ENCODE measurements around the gene PDXK. TPM values are rescaled to one million over a fixed set of nuclear protein-coding genes. Genes with fewer than 3 reads are reported as not detected.
A peak's percentile ranks its signal among the peaks of the same experiment; 100 is the strongest.
"Not testable (repeated sequence)": the region's sequence is repeated elsewhere in the genome, so short reads cannot be mapped to it uniquely, and the experiment has no call there.

The PDXK gene
- 80.9 TPM for total RNA-seq
- 10 to 100 TPM; 28.5 to 73.1 (median 36.7) TPM for polyA plus RNA-seq

- H3K4me3 Mint-ChIP-seq = peak within 1 kb of the TSS; percentile 85 to 96 (median 88)
- H3K27me3 ChIP-seq (ENCODE audit: control insufficient read depth, insufficient read depth, low read length) = no peaks in the 10 kb centered on the region
- peak within 1 kb of the TSS; percentile 70 for H3K4me3 ChIP-seq (ENCODE audit: low read depth, low read length)
- peaks cover 2% of the 10 kb centered on the region for H3K36me3 ChIP-seq (ENCODE audit: control insufficient read depth, insufficient read depth, low read length)
- peak within 1 kb of the TSS; percentile 77 for H3K27ac ChIP-seq (ENCODE audit: insufficient read depth, low read length, poor library complexity, severe bottlenecking)
- H3K27ac Mint-ChIP-seq = peak within 1 kb of the TSS; percentile 77 to 90 (median 88)
- H3K9me3 Mint-ChIP-seq = no peaks in the 10 kb centered on the region
- ATAC-seq (ENCODE audit: low read depth in 2 of 2) (peak; percentile 79 to 83), DNase-seq (peak; percentile 71 to 86 (median 82))
- no peaks in the 10 kb centered on the region for H3K36me3 Mint-ChIP-seq
- peaks cover 0 to 33% (median 12%) of the 10 kb centered on the region in 4 donors for H3K4me1 Mint-ChIP-seq
- H3K27me3 Mint-ChIP-seq = peaks cover 10% of the 10 kb centered on the region
- no peaks in the 10 kb centered on the region for H3K9me3 ChIP-seq (ENCODE audit: control insufficient read depth in 2 of 2, low read length in 2 of 2)
- peaks cover 31% of the 10 kb centered on the region for H3K4me1 ChIP-seq (ENCODE audit: control insufficient read depth, insufficient read depth, low read length, poor library complexity, severe bottlenecking)
Measured at GRCh38 chr21:43718872-43719747, at the start of gene PDXK. PDXK (plus strand) TSS chr21:43719129; CDS start chr21:43719295, 166 bp downstream.

- DNase-seq (no peak), ATAC-seq (ENCODE audit: low read depth in 2 of 2) (no peak)
- no peak overlapping the region for H3K4me3 Mint-ChIP-seq
- H3K9me3 Mint-ChIP-seq = peaks cover 0 to 4% (median 0%) of the 10 kb centered on the region in 7 donors
- peaks cover 4 to 27% (median 17%) of the 10 kb centered on the region in 4 donors for H3K4me1 Mint-ChIP-seq
- peaks cover 29% of the 10 kb centered on the region for H3K36me3 Mint-ChIP-seq
- no peak overlapping the region for H3K27ac Mint-ChIP-seq
- no peak overlapping the region for H3K27ac ChIP-seq (ENCODE audit: insufficient read depth, low read length, poor library complexity, severe bottlenecking)
- H3K4me1 ChIP-seq (ENCODE audit: control insufficient read depth, insufficient read depth, low read length, poor library complexity, severe bottlenecking) = peaks cover 4% of the 10 kb centered on the region
- no peaks in the 10 kb centered on the region for H3K27me3 ChIP-seq (ENCODE audit: control insufficient read depth, insufficient read depth, low read length)
- no peak overlapping the region for H3K4me3 ChIP-seq (ENCODE audit: low read depth, low read length)
- no peaks in the 10 kb centered on the region for H3K27me3 Mint-ChIP-seq
- H3K9me3 ChIP-seq (ENCODE audit: control insufficient read depth in 2 of 2, low read length in 2 of 2) = no peaks in the 10 kb centered on the region
- H3K36me3 ChIP-seq (ENCODE audit: control insufficient read depth, insufficient read depth, low read length) = peaks cover 59% of the 10 kb centered on the region
Measured at GRCh38 chr21:43669828-43670605, 48.9 kb upstream of the PDXK start.

GRCh38 chr21:43675871-43676270 lies 43.1 kb upstream of the PDXK start:
- H3K27ac ChIP-seq (ENCODE audit: insufficient read depth, low read length, poor library complexity, severe bottlenecking) = no peak overlapping the region
- no peak overlapping the region for H3K27ac Mint-ChIP-seq
- no peaks in the 10 kb centered on the region for H3K27me3 ChIP-seq (ENCODE audit: control insufficient read depth, insufficient read depth, low read length)
- DNase-seq (no peak), ATAC-seq (ENCODE audit: low read depth in 2 of 2) (no peak)
- H3K36me3 Mint-ChIP-seq = peaks cover 39% of the 10 kb centered on the region
- H3K36me3 ChIP-seq (ENCODE audit: control insufficient read depth, insufficient read depth, low read length) = peaks cover 82% of the 10 kb centered on the region
- H3K27me3 Mint-ChIP-seq = no peaks in the 10 kb centered on the region
- H3K4me3 ChIP-seq (ENCODE audit: low read depth, low read length) = no peak overlapping the region
- H3K4me1 Mint-ChIP-seq = peaks cover 7 to 13% (median 7%) of the 10 kb centered on the region in 4 donors
- no peaks in the 10 kb centered on the region for H3K9me3 Mint-ChIP-seq
- no peaks in the 10 kb centered on the region for H3K9me3 ChIP-seq (ENCODE audit: control insufficient read depth in 2 of 2, low read length in 2 of 2)
- no peaks in the 10 kb centered on the region for H3K4me1 ChIP-seq (ENCODE audit: control insufficient read depth, insufficient read depth, low read length, poor library complexity, severe bottlenecking)
- H3K4me3 Mint-ChIP-seq = no peak overlapping the region

DNA sequence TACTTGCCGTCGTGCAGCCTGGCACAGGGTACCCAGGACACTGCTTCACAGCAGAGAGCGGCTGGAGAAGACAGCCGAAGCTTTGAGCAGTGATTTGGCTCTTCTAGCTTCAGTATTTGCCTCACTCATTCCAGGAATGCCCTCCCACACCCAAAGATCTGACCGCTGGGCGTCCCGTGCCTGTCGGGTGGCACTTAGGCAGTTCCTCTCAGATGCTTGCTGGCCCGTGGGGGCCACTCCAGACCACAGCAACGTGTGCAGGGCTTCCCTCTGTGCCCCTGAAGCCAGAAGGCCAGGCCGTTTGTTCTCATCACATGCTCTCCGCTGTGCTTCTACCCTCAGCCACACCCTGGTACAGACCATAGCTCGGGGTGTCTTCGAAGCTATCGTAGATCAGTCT lies 42.5 kb upstream of the PDXK start:
- Mint-ChIP-seq H3K27ac (no peak overlapping the region), H3K36me3 (peaks cover 39% of the 10 kb centered on the region), H3K4me3 (no peak overlapping the region), H3K27me3 (no peaks in the 10 kb centered on the region), H3K4me1 (peaks cover 7 to 13% (median 7%) of the 10 kb centered on the region in 4 donors), H3K9me3 (no peaks in the 10 kb centered on the region)
- Histone ChIP-seq H3K9me3 (ENCODE audit: control insufficient read depth in 2 of 2, low read length in 2 of 2) (no peaks in the 10 kb centered on the region), H3K4me3 (ENCODE audit: low read depth, low read length) (no peak overlapping the region), H3K27me3 (ENCODE audit: control insufficient read depth, insufficient read depth, low read length) (no peaks in the 10 kb centered on the region), H3K27ac (ENCODE audit: insufficient read depth, low read length, poor library complexity, severe bottlenecking) (no peak overlapping the region), H3K36me3 (ENCODE audit: control insufficient read depth, insufficient read depth, low read length) (peaks cover 80% of the 10 kb centered on the region), H3K4me1 (ENCODE audit: control insufficient read depth, insufficient read depth, low read length, poor library complexity, severe bottlenecking) (no peaks in the 10 kb centered on the region)
- DNase-seq (no peak), ATAC-seq (ENCODE audit: low read depth in 2 of 2) (no peak)

DNA sequence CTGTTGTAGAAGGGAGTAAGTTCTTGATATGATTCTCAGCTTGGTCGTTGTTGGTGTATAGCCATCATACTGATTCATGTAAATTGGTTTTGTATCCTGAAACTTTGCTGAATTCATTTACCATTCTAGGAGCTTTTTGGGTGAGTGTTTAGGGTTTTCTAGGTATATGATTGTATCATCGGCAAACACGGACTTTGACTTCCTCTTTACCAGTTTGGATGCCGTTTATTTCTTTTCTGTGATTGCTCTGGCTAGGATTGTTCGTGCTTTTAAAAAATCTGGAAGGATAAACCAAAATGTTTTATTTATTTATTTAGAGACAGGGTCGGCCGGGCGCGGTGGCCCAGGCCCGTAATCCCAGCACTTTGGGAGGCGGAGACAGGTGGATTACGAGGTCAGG lies 39.0 kb upstream of the PDXK start:
- Mint-ChIP-seq H3K9me3 (no peaks in the 10 kb centered on the region), H3K27ac (peak overlapping the region in 1 of 3 donors; percentile 5), H3K27me3 (no peaks in the 10 kb centered on the region), H3K4me1 (peaks cover 7 to 13% (median 8%) of the 10 kb centered on the region in 4 donors), H3K36me3 (peaks cover 40% of the 10 kb centered on the region), H3K4me3 (no peak overlapping the region)
- ATAC-seq (ENCODE audit: low read depth in 2 of 2) (no peak), DNase-seq (no peak)
- H3K4me3 ChIP-seq (ENCODE audit: low read depth, low read length) = no peak overlapping the region
- H3K36me3 ChIP-seq (ENCODE audit: control insufficient read depth, insufficient read depth, low read length) = peaks cover 82% of the 10 kb centered on the region
- H3K27ac ChIP-seq (ENCODE audit: insufficient read depth, low read length, poor library complexity, severe bottlenecking) = no peak overlapping the region
- H3K9me3 ChIP-seq (ENCODE audit: control insufficient read depth in 2 of 2, low read length in 2 of 2) = no peaks in the 10 kb centered on the region
- no peaks in the 10 kb centered on the region for H3K4me1 ChIP-seq (ENCODE audit: control insufficient read depth, insufficient read depth, low read length, poor library complexity, severe bottlenecking)
- H3K27me3 ChIP-seq (ENCODE audit: control insufficient read depth, insufficient read depth, low read length) = no peaks in the 10 kb centered on the region

DNA sequence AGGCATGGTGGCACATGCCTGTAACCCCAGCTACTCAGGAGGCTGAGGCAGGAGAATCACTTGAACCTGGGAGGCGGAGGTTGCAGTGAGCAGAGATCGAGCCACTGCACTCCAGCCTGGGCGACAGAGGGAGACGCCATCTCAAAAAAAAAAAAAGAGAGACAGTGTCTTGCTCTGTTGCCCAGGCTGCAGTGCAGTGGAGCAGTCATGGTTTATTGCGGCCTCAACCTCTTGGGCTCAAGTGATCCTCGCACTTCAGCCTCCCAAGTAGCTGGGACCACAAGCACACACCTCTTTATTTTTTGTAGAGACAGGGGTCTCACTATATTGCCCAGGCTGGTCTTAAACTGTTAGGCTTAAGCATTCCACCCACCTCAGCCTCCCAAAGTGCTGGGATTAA lies 38.5 kb upstream of the PDXK start:
- not testable (repeated sequence) for H3K9me3 ChIP-seq (ENCODE audit: control insufficient read depth in 2 of 2, low read length in 2 of 2); H3K27me3 Mint-ChIP-seq; ATAC-seq (ENCODE audit: low read depth in 2 of 2); H3K27ac ChIP-seq (ENCODE audit: insufficient read depth, low read length, poor library complexity, severe bottlenecking); H3K27me3 ChIP-seq (ENCODE audit: control insufficient read depth, insufficient read depth, low read length); H3K4me1 ChIP-seq (ENCODE audit: control insufficient read depth, insufficient read depth, low read length, poor library complexity, severe bottlenecking); H3K27ac Mint-ChIP-seq; H3K4me3 Mint-ChIP-seq; DNase-seq; H3K4me3 ChIP-seq (ENCODE audit: low read depth, low read length); H3K9me3 Mint-ChIP-seq
- peaks cover 82% of the 10 kb centered on the region for H3K36me3 ChIP-seq (ENCODE audit: control insufficient read depth, insufficient read depth, low read length)
- Mint-ChIP-seq H3K4me1 (peaks cover 7 to 13% (median 8%) of the 10 kb centered on the region in 4 donors), H3K36me3 (peaks cover 40% of the 10 kb centered on the region)

GRCh38 chr21:43681650-43682049 lies 37.3 kb upstream of the PDXK start:
- ATAC-seq (ENCODE audit: low read depth in 2 of 2) (no peak), DNase-seq (no peak)
- H3K27ac ChIP-seq (ENCODE audit: insufficient read depth, low read length, poor library complexity, severe bottlenecking) = no peak overlapping the region
- Mint-ChIP-seq H3K27ac (no peak overlapping the region), H3K27me3 (no peaks in the 10 kb centered on the region), H3K9me3 (no peaks in the 10 kb centered on the region), H3K36me3 (peaks cover 45% of the 10 kb centered on the region), H3K4me1 (peaks cover 7 to 13% (median 8%) of the 10 kb centered on the region in 4 donors), H3K4me3 (no peak overlapping the region)
- H3K4me1 ChIP-seq (ENCODE audit: control insufficient read depth, insufficient read depth, low read length, poor library complexity, severe bottlenecking) = no peaks in the 10 kb centered on the region
- no peaks in the 10 kb centered on the region for H3K27me3 ChIP-seq (ENCODE audit: control insufficient read depth, insufficient read depth, low read length)
- no peaks in the 10 kb centered on the region for H3K9me3 ChIP-seq (ENCODE audit: control insufficient read depth in 2 of 2, low read length in 2 of 2)
- H3K4me3 ChIP-seq (ENCODE audit: low read depth, low read length) = no peak overlapping the region
- H3K36me3 ChIP-seq (ENCODE audit: control insufficient read depth, insufficient read depth, low read length) = peaks cover 81% of the 10 kb centered on the region
